NCI-H2196 (cell line): ENCODE measurements around the gene RETREG1.
"Not testable (repeated sequence)": the region's sequence is repeated elsewhere in the genome, so short reads cannot be mapped to it uniquely, and the experiment has no call there.

ENCODE experiments used
- DNase-seq: peaks from one replicate; lab custom pipeline; 2025; ENCODE audit not compliant: unreplicated experiment; lab: John Stamatoyannopoulos, UW

RETREG1 gene

DNA sequence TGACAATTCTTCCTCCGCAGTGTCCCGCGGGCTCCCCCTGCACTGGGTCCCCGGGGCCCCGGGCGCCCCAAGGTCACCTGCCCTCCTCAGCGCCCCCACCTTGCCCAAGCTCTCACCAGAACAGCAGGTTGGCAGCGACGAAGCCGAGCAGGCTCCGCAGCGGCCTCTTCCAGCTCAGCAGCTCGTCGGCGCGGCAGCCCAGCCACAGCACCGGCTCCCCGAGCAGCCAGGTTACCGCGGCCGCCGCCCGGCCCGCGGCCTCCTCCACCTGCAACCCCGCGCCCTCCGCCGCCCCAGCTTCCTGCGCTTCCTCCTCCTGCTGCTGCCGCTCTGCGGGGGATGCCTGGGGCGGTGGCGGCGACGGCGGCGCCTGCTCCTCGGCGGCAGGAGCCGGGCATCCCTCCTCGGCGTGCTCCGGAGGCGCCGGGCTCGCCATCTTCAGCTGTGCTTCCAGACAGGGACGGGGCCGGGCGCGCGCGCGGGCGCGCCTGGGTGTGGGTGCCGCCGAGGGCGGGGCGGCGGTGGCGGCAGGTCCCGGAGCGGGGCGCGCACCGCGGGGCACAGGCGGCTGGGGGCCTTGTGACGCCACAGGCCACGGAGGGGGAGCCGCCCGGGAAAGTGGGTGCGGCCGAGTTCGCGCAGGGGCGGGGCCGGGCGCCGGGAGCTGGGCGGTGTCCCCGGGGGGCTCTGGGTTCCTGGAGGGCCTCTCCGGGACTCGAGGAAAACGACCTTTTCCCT, at the start of gene RETREG1:
RETREG1 (minus strand) TSS at position 462 of the 738 bp plus-strand sequence; CDS start at position 436, 26 bp downstream.
- DNase-seq: no peak

GRCh38 chr5:16666130-16666882, 49.5 kb upstream of the RETREG1 start:
- no peak for DNase-seq

- no peak for DNase-seq
Observed at GRCh38 chr5:16665601-16666000, 48.8 kb upstream of the RETREG1 start.

- DNase-seq: no peak
Observed at GRCh38 chr5:16664368-16664767, 47.6 kb upstream of the RETREG1 start.

DNA sequence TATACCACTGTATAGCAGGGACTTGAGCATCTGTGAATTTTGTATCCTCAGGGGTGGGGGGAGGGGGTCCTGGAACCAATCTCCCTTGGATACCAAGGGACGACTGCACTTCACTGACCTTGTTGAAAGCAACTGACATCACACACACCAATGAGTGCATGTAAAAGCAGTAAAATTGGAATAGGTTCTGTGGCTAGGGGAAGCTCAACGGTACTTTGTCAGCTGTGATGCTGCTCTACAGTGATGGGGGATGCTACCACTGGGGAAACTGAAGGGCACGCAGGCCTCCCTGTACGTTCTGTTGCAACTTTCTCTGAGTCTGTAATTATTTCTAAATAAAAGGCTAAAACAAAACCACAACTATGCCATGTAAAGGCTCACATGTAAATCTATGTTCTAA, 47.0 kb upstream of the RETREG1 start:
- no peak for DNase-seq

DNA sequence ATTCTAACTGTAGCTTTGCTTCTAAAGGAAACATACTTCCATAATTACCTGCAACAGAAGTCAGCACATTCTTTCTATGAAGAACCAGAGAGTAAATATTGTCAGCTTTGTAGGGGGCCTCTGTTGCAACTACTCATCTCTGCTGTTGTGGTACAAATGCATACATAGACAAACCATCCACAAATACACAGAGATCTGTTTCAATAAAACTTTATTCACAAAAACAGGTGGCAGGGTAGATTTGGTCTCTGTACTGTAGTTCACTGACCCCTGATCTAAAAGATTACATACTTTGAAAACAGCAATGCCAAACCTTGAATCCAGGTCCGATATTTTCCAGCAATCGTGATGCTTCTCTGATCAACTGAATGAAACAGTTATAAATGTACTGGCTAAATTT, 44.9 kb upstream of the RETREG1 start:
- no peak for DNase-seq

DNA sequence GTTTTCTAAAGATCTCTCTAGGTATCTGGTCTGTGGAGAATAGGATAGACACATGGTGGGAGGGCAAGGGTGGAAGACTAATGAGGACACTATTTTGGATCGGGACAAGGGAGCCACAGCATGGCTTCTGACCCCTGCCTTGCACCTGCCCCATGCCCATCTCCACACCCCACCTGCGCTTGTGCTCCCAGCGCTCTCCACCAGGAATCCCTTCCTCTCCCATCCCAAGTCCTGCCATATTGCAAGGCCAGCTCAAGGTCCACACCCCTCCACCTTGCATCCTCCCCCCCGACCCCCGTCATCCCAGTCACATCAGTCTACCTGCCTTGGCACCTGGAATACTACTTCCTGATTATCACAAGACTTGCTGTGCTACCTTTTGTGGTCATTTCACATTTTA, 44.2 kb upstream of the RETREG1 start:
- no peak for DNase-seq

DNA sequence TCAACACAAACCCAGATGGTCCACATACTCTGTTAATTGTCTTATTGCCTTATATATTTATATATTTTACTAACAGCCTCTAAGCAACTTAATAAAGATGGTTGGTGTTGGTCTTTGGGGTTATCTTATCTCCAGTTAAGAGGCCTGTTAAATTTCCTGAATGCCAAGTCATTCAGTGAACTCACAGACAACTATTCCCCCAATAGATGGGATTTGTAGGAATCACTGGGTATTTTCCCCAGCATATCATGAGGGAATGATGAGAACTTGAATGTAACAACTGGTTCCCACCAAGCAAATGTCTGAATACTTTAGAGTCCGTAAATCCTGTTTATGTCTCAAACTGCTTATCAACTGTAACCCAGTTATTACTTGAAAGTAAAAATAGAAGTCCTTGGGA, 42.7 kb upstream of the RETREG1 start:
- DNase-seq: no peak

- no peak for DNase-seq
Observed at GRCh38 chr5:16656561-16657191, 39.9 kb upstream of the RETREG1 start.

- DNase-seq: no peak
Observed at GRCh38 chr5:16654647-16655334, 38.0 kb upstream of the RETREG1 start.

GRCh38 chr5:16648739-16649138, 31.9 kb upstream of the RETREG1 start:
- DNase-seq: not testable (repeated sequence)

- no peak for DNase-seq
Observed at GRCh38 chr5:16644301-16644889, 27.6 kb upstream of the RETREG1 start.

- DNase-seq: no peak
Observed at GRCh38 chr5:16642867-16643266, 26.1 kb upstream of the RETREG1 start.

DNA sequence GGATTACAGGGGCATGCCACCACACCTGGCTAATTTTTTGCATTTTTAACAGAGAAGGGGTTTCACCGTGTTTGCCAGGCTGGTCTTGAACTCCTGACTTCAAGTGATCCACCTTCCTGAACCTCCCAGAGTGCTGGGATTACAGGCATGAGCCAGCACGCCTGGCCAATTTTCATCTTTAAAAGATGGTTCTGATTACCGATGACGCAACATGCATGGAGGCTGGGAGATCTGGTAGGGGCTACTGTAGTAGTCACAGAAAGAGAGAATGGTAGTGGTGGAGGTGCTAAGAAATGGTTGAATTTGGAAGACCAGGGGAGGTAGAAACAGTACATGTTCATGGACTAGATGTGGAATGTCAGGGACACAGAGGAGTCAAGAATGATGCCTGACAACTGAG, 22.4 kb upstream of the RETREG1 start:
- DNase-seq: no peak

DNA sequence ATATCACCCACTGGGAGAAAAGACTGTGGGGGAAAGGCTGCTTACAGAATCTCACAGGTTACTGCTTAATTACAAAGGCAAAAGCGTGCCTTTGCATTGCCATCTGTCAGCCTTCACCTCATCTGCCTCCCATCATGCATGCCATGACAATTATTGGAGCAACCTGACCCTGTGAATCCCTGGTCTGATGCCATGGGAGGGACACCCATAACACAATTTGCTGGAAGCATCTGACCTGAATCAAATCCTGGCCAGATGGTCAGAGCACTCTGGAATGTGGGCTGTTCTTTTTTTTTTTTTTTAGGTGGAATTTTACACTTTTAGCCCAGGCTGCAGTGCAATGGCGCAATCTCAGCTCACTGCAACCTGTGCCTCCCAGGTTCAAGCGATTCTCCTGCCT, 11.6 kb upstream of the RETREG1 start:
- no peak for DNase-seq

DNA sequence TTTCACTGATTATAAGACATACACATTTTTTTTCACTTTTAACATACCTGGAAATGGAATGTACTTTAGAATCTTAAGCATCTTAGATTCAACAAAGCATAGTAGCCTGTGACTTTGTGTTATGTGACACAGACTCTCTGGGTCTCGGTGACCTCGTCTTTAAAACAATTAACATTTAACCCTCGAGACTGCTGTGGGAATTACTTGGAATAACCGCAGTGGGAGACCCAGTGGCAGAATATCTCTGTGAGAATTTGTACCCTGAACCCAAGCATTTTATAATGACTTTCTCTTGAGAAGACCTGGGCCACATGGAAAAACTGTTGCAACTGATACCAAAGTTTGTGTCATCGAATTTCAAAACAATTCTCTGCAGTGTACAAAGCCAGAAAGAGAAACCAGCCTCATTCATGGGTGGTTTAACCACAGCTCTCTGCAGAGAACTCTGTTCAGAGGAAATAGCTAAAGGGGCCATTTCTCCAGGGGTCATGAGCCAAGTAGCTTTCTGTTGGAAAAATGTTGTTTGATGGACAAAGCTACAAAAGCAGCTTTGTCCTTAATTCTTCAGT, 10.0 kb upstream of the RETREG1 start:
- DNase-seq: no peak

DNA sequence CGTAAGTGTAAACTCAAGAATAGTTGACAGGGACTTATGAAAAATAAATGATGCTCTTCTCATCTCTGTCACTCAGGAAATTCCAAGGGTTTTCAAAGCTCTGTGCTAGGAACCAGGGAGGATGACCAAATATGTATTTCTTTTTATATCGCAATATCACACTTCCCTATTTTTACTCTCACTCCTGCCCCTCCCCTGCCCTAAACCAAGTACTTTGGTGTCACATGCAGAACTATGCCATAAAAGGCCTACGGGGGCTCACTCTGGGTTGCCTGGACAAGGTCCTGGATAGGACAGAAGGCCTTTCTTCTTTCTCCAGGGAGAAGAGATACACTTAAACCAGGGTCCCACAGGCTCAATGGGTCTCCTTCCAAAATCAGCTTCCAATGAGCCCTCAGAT, 8.3 kb upstream of the RETREG1 start:
- DNase-seq: no peak

- no peak for DNase-seq
Observed at GRCh38 chr5:16619136-16619535, 2.3 kb upstream of the RETREG1 start.

- DNase-seq: no peak
Observed at GRCh38 chr5:16618138-16618897, 1.5 kb upstream of the RETREG1 start.
